Stomach (tissue), 9 donors: Measurements from ENCODE around the gene CCDC141. TPM values are rescaled to one million over a fixed set of nuclear protein-coding genes. Genes with fewer than 3 reads are reported as not detected.
"Not testable (repeated sequence)": the region's sequence is repeated elsewhere in the genome, so short reads cannot be mapped to it uniquely, and the experiment has no call there.

Source experiments
- DNase-seq, 2 donors: peaks; one replicate each; pipeline versions ENCODE4 v3.0.0 to v3.0.0-alpha.2; 2013 to 2019
- H3K27ac ChIP-seq, 5 donors: fragments of 200-600 bp in 4 of 5; sonication (generic) in 4 of 5; one replicate each; pipeline ENCODE4 v1.5.1; 2013 to 2019; ENCODE audit warnings: mild to moderate bottlenecking in 1 of 5, moderate library complexity in 1 of 5
- H3K27me3 ChIP-seq, 3 donors: fragments of 200-600 bp; sonication (generic); one replicate each; pipeline ENCODE4 v1.5.1; 2017 to 2019; ENCODE audit warnings: mixed run types in 1 of 3
- H3K36me3 ChIP-seq, 4 donors: fragments of 200-600 bp; sonication (generic); 1 replicate in 3 of 4; 2 replicates in 1 of 4; pipeline ENCODE4 v1.5.1; 2016 to 2019
- H3K4me1 ChIP-seq, 4 donors: fragments of 200-600 bp; sonication (generic); one replicate each; pipeline ENCODE4 v1.5.1; 2016 to 2019
- H3K4me3 ChIP-seq, 4 donors: fragments of 200-600 bp; sonication (generic) in 3 of 4; one replicate each; pipeline ENCODE4 v1.5.1; 2016 to 2019; ENCODE audit warnings: mild to moderate bottlenecking in 1 of 4
- H3K9me3 ChIP-seq, 4 donors: fragments of 200-600 bp; sonication (generic); one replicate each; pipeline ENCODE4 v1.5.1; 2016 to 2019
- EP300 ChIP-seq: sonication (generic); formaldehyde crosslinking; IDR thresholded peaks from one replicate; pipeline ENCODE4 v1.6.1; 2017; ENCODE audit warnings: antibody characterized with exemption
- POLR2A ChIP-seq, 4 donors: fragments of 450-650 bp; IDR thresholded peaks; one replicate each; pipeline ENCODE4 v1.6.1; 2016; ENCODE audit warnings: antibody characterized with exemption in 4 of 4, control low read depth in 2 of 4, mild to moderate bottlenecking in 1 of 4, moderate library complexity in 1 of 4
- POLR2AphosphoS5 ChIP-seq, 3 donors: sonication (generic); formaldehyde crosslinking; IDR thresholded peaks; one replicate each; pipeline ENCODE4 v1.6.1; 2016; ENCODE audit warnings: antibody characterized with exemption in 3 of 3
- WGBS, 5 donors: extraction: QIAGEN DNeasy Blood & Tissue Kit in 3 of 5; methylation state at CpG; one replicate each; pipeline versions ENCODE4 v1.1.5 to v1.1.7; 2013 to 2018; 5-methylcytosine and 5-hydroxymethylcytosine counted together
- intact Hi-C: fragments of 100-400 bp; cut with DNase I; formaldehyde crosslinking; loops from one replicate; pipeline ENCODE4 v1.15.1; 2023; ENCODE audit warnings: low total_unique reads
- polyA plus RNA-seq, 3 donors: library from polyadenylated mRNA; stranded (reverse); fragments of 200-250 nt; gene quantifications; one replicate each; pipeline ENCODE4 v1.2.3, GENCODE V29; 2013
- total RNA-seq, 5 donors: library from RNA; depleted of rRNA; stranded (reverse); fragments of >200 nt; gene quantifications; one replicate each; pipeline versions ENCODE4 v1.1.0 to v1.2.3, GENCODE V29; 2014 to 2016
- TF ChIP-seq, protein P1 (sequence below), 7 experiments: fragments of 450-650 bp in 4 of 7; fragments of 200-600 bp in 3 of 7; sonication (generic) in 3 of 7; IDR thresholded peaks; one replicate each; pipeline ENCODE4 v1.5.1; 2016 to 2019; ENCODE audit warnings: antibody characterized with exemption in 7 of 7, control low read depth in 2 of 7, mild to moderate bottlenecking in 1 of 7
- donor health status: healthy with polysubstance abuse.
- donor health status: Bipolar disorder and iron deficiency.
- donor health status: healthy.

CCDC141 gene
- total and polyA plus RNA-seq, 8 donors = 0.10 to 12.5 (median 1.2) TPM; not detected in 1

- 54 to 72% (median 60%) methylated on average over 3 of the region's 3 CpGs for WGBS, 5 donors
- Histone ChIP-seq H3K27ac (no peak overlapping the region), H3K36me3 (no peaks in the 10 kb centered on the region), H3K9me3 (peaks cover 0 to 9% (median 5%) of the 10 kb centered on the region in 4 donors), H3K4me1 (no peaks in the 10 kb centered on the region), H3K4me3 (no peak overlapping the region), H3K27me3 (no peaks in the 10 kb centered on the region)
- TF ChIP-seq POLR2A (IDR thresholded peaks at IDR 0.05) (no peak), EP300 (no peak), POLR2AphosphoS5 (IDR thresholded peaks at IDR 0.05) (no peak)
- TF ChIP-seq, protein P1, sequence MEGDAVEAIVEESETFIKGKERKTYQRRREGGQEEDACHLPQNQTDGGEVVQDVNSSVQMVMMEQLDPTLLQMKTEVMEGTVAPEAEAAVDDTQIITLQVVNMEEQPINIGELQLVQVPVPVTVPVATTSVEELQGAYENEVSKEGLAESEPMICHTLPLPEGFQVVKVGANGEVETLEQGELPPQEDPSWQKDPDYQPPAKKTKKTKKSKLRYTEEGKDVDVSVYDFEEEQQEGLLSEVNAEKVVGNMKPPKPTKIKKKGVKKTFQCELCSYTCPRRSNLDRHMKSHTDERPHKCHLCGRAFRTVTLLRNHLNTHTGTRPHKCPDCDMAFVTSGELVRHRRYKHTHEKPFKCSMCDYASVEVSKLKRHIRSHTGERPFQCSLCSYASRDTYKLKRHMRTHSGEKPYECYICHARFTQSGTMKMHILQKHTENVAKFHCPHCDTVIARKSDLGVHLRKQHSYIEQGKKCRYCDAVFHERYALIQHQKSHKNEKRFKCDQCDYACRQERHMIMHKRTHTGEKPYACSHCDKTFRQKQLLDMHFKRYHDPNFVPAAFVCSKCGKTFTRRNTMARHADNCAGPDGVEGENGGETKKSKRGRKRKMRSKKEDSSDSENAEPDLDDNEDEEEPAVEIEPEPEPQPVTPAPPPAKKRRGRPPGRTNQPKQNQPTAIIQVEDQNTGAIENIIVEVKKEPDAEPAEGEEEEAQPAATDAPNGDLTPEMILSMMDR (IDR thresholded peaks at IDR 0.05) = no peak
- intact Hi-C loops = no loop called here
- DNase-seq = peak in 1 of 2 donors; percentile 28
Observed at GRCh38 chr2:179096090-179096489, 46.2 kb upstream of the CCDC141 start.

DNA sequence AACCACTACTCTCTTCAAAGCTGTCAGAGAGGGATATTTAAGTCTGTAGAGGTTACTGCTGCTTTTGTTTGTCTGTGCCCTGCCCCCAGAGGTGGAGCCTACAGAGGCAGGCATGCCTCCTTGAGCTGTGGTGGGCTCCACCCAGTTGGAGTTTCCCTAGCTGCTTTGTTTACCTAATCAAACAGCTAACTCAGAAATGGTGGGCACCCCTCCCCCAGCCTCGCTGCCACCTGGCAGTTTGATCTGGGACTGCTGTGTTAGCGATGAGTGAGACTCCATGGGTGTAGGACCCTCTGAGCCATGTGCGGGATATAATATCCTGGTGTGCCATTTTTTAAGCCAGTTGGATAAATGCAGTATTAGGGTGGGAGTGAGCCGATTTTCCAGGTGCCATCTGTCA is 43.0 kb upstream of the CCDC141 start:
- intact Hi-C loops, H3K36me3 ChIP-seq, DNase-seq, H3K27me3 ChIP-seq, H3K9me3 ChIP-seq, H3K27ac ChIP-seq, H3K4me1 ChIP-seq, H3K4me3 ChIP-seq: not testable (repeated sequence)
- 92 to 96% (median 93%) methylated on average over 4 of the region's 4 CpGs for WGBS, 5 donors

- Histone ChIP-seq H3K36me3 (no peaks in the 10 kb centered on the region), H3K9me3 (peaks cover 0 to 8% (median 4%) of the 10 kb centered on the region in 4 donors), H3K27ac (no peak overlapping the region), H3K4me3 (no peak overlapping the region), H3K27me3 (no peaks in the 10 kb centered on the region), H3K4me1 (peaks cover 0 to 3% (median 0%) of the 10 kb centered on the region in 4 donors)
- intact Hi-C loops = no loop called here
- TF ChIP-seq POLR2AphosphoS5 (IDR thresholded peaks at IDR 0.05) = no peak
- TF ChIP-seq POLR2A (IDR thresholded peaks at IDR 0.05) = no peak
- TF ChIP-seq, protein P1 (IDR thresholded peaks at IDR 0.05) = no peak
- no peak for TF ChIP-seq EP300
- DNase-seq = no peak
- 80 to 96% (median 90%) methylated on average over 2 of the region's 2 CpGs for WGBS, 5 donors
Observed at GRCh38 chr2:179082697-179083096, 32.8 kb upstream of the CCDC141 start.

DNA sequence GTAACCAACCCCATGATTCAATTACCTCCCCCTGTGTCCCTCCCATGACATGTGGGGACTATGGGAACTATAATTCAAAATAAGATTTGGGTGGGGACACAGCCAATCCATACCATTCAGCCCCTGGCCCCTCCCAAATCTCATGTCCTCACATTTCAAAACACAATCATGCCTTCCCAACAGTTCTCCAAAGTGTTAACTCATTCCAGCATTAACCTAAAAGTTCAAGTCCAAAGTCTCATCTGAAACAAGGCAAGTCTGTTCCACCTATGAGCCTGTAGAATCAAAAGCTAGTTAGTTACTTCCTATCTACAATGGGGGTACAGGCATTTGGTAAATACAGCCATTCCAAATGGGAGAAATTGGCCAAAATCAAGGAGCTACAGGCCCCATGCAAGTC is 32.0 kb upstream of the CCDC141 start:
- peaks cover 0 to 8% (median 4%) of the 10 kb centered on the region in 4 donors for H3K9me3 ChIP-seq
- no peak overlapping the region for H3K27ac ChIP-seq
- no peaks in the 10 kb centered on the region for H3K36me3 ChIP-seq
- TF ChIP-seq POLR2AphosphoS5 (IDR thresholded peaks at IDR 0.05) = no peak
- TF ChIP-seq EP300 = no peak
- TF ChIP-seq POLR2A (IDR thresholded peaks at IDR 0.05) = no peak
- TF ChIP-seq, protein P1 (IDR thresholded peaks at IDR 0.05) = no peak
- no peaks in the 10 kb centered on the region for H3K27me3 ChIP-seq
- DNase-seq = no peak
- intact Hi-C loops = no loop called here
- H3K4me1 ChIP-seq = peaks cover 0 to 3% (median 0%) of the 10 kb centered on the region in 4 donors
- no peak overlapping the region for H3K4me3 ChIP-seq

- Histone ChIP-seq H3K4me3 (no peak overlapping the region), H3K9me3 (peaks cover 0 to 7% (median 1%) of the 10 kb centered on the region in 4 donors), H3K4me1 (peaks cover 0 to 12% (median 3%) of the 10 kb centered on the region in 4 donors), H3K36me3 (no peaks in the 10 kb centered on the region), H3K27ac (no peak overlapping the region), H3K27me3 (no peaks in the 10 kb centered on the region)
- intact Hi-C loops = no loop called here
- DNase-seq = no peak
- WGBS, 5 donors = 69 to 83% (median 80%) methylated on average over 3 of the region's 3 CpGs
- TF ChIP-seq EP300 = no peak
- no peak for TF ChIP-seq POLR2A (IDR thresholded peaks at IDR 0.05)
- TF ChIP-seq, protein P1 (IDR thresholded peaks at IDR 0.05) = no peak
- no peak for TF ChIP-seq POLR2AphosphoS5 (IDR thresholded peaks at IDR 0.05)
Observed at GRCh38 chr2:179072527-179072926, 22.6 kb upstream of the CCDC141 start.
